CD14-positive monocyte (primary cell): ENCODE data around the gene IKZF4. TPM values are rescaled to one million over a fixed set of nuclear protein-coding genes. Genes with fewer than 3 reads are reported as not detected.

Experiments used
- DNase-seq, 3 donors: peaks; one replicate each; pipeline ENCODE4 v3.0.0-alpha.2; 2011 to 2022
- H2AFZ ChIP-seq: 2 replicates; pipeline ENCODE4 v1.6.0; 2012; ENCODE audit warnings: mild to moderate bottlenecking, low read depth, low read length, inconsistent platforms; ENCODE audit not compliant: insufficient read depth, poor library complexity, severe bottlenecking
- H3K27ac ChIP-seq, 2 donors: 1 replicate in 1 of 2; 2 replicates in 1 of 2; pipeline ENCODE4 v1.5.1; 2012 to 2013; ENCODE audit warnings: low read length in 2 of 2, control low read depth in 1 of 2, inconsistent platforms in 1 of 2, low read depth in 1 of 2, mild to moderate bottlenecking in 1 of 2
- H3K27me3 ChIP-seq, 2 donors: one replicate each; pipeline versions ENCODE4 v1.6.0 to v1.6.1; 2011 to 2013; ENCODE audit warnings: low read length in 2 of 2; ENCODE audit not compliant: control insufficient read depth in 2 of 2, insufficient read depth in 2 of 2
- H3K36me3 ChIP-seq, 2 donors: replicated peaks in 1 of 2; 1 replicate in 1 of 2; 2 replicates in 1 of 2; pipeline versions ENCODE4 v1.5.1 to v1.6.1; 2012 to 2013; ENCODE audit warnings: low read length in 2 of 2, control low read depth in 1 of 2, inconsistent platforms in 1 of 2, mild to moderate bottlenecking in 1 of 2; ENCODE audit not compliant: insufficient read depth in 2 of 2, control insufficient read depth in 1 of 2
- H3K4me1 ChIP-seq, 2 donors: 1 replicate in 1 of 2; 2 replicates in 1 of 2; pipeline versions ENCODE4 v1.5.1 to v1.6.1; 2012 to 2013; ENCODE audit warnings: low read length in 2 of 2, control low read depth in 1 of 2, inconsistent platforms in 1 of 2, mild to moderate bottlenecking in 1 of 2, moderate library complexity in 1 of 2; ENCODE audit not compliant: insufficient read depth in 2 of 2, control insufficient read depth in 1 of 2
- H3K4me2 ChIP-seq: replicated peaks from 2 replicates; pipeline ENCODE3; 2012; ENCODE audit warnings: low read length, moderate library complexity, mild to moderate bottlenecking; ENCODE audit not compliant: poor library complexity, severe bottlenecking; ENCODE audit errors: extremely low read depth
- H3K4me3 ChIP-seq, 3 experiments: fragments of 200-600 bp in 1 of 3; sonication (generic) in 1 of 3; replicated peaks in 1 of 3; 1 replicate in 2 of 3; 2 replicates in 1 of 3; pipeline ENCODE4 v1.5.1; 2011 to 2013; ENCODE audit warnings: low read length in 3 of 3, mild to moderate bottlenecking in 3 of 3, control low read depth in 2 of 3, low read depth in 2 of 3, inconsistent platforms in 1 of 3, moderate library complexity in 1 of 3
- H3K79me2 ChIP-seq: 2 replicates; pipeline ENCODE4 v1.6.0; 2012; ENCODE audit warnings: mild to moderate bottlenecking, control low read depth, inconsistent platforms, low read length, moderate library complexity; ENCODE audit not compliant: insufficient read depth
- H3K9ac ChIP-seq: 2 replicates; pipeline ENCODE4 v1.6.0; 2017; ENCODE audit warnings: low read length, mild to moderate bottlenecking; ENCODE audit not compliant: insufficient read depth, poor library complexity, severe bottlenecking
- H3K9me3 ChIP-seq, 2 donors: replicated peaks in 1 of 2; 1 replicate in 1 of 2; 2 replicates in 1 of 2; pipeline versions ENCODE4 v1.5.1 to v1.6.1; 2012 to 2013; ENCODE audit warnings: low read length in 2 of 2, control low read depth in 1 of 2; ENCODE audit not compliant: control insufficient read depth in 1 of 2, insufficient read depth in 1 of 2
- H4K20me1 ChIP-seq: 2 replicates; pipeline ENCODE4 v1.6.0; 2012; ENCODE audit warnings: mild to moderate bottlenecking, low read length, control low read depth, moderate library complexity; ENCODE audit not compliant: insufficient read depth
- H3K27ac Mint-ChIP-seq, 7 donors: one replicate each; pipeline ENCODE4 v1.8.0; 2020; ENCODE audit warnings: mild to moderate bottlenecking in 7 of 7, mixed read lengths in 7 of 7, moderate library complexity in 6 of 7, inconsistent platforms in 2 of 7
- H3K27me3 Mint-ChIP-seq, 3 donors: one replicate each; pipeline ENCODE4 v1.8.0; 2021 to 2022; ENCODE audit warnings: low read depth in 3 of 3, mild to moderate bottlenecking in 3 of 3, mixed read lengths in 3 of 3, moderate library complexity in 3 of 3, inconsistent platforms in 1 of 3
- H3K36me3 Mint-ChIP-seq, 2 donors: one replicate each; pipeline ENCODE4 v1.8.0; 2020; ENCODE audit warnings: mixed read lengths in 2 of 2, inconsistent platforms in 1 of 2, mild to moderate bottlenecking in 1 of 2
- H3K4me1 Mint-ChIP-seq: one replicate; pipeline ENCODE4 v1.8.0; 2020; ENCODE audit warnings: mild to moderate bottlenecking, mixed read lengths
- H3K4me3 Mint-ChIP-seq, 2 donors: one replicate each; pipeline ENCODE4 v1.8.0; 2020; ENCODE audit warnings: mild to moderate bottlenecking in 2 of 2, mixed read lengths in 2 of 2, moderate library complexity in 1 of 2
- H3K9me3 Mint-ChIP-seq, 7 donors: one replicate each; pipeline ENCODE4 v1.8.0; 2020 to 2022; ENCODE audit warnings: mixed read lengths in 7 of 7, mild to moderate bottlenecking in 6 of 7, moderate library complexity in 6 of 7, inconsistent platforms in 2 of 7
- WGBS: methylation state at CpG from one replicate; pipeline ENCODE4 v1.1.5; 2013; ENCODE audit warnings: missing lambda C conversion rate; ENCODE audit not compliant: insufficient coverage; 5-methylcytosine and 5-hydroxymethylcytosine counted together
- intact Hi-C, 2 donors: fragments of 100-400 bp; cut with micrococcal nuclease; formaldehyde crosslinking; loops; one replicate each; pipeline versions ENCODE4 v1.15.0 to v1.15.1; 2023
- polyA plus RNA-seq, 3 donors: library from polyadenylated mRNA; depleted of rRNA in 1 of 3; unstranded in 2 of 3; stranded (reverse) in 1 of 3; fragments of 300-500 nt in 2 of 3; fragments of >200 nt in 1 of 3; fragmentation: Illumina TruSeq in 2 of 3; gene quantifications; 1 replicate in 2 of 3; 2 replicates in 1 of 3; pipeline ENCODE4 v1.2.3, GENCODE V29; 2012 to 2021
- TF ChIP-seq, protein P1 (sequence below): fragments of 200-600 bp; IDR thresholded peaks from one replicate; pipeline ENCODE4 v1.8.0; 2022; ENCODE audit warnings: antibody characterized with exemption, mild to moderate bottlenecking

Gene IKZF4
- polyA plus RNA-seq, 3 donors: 0.09 to 4.9 (median 1.3) TPM

GRCh38 chr12:56061982-56062381 is 41.1 kb downstream of the IKZF4 start:
- no peak overlapping the region for H3K4me2 ChIP-seq
- intact Hi-C loops: no loop called here
- no peak overlapping the region for H3K4me3 ChIP-seq
- no peaks in the 10 kb centered on the region for H3K9me3 ChIP-seq
- no peak for DNase-seq
- TF ChIP-seq, protein P1, sequence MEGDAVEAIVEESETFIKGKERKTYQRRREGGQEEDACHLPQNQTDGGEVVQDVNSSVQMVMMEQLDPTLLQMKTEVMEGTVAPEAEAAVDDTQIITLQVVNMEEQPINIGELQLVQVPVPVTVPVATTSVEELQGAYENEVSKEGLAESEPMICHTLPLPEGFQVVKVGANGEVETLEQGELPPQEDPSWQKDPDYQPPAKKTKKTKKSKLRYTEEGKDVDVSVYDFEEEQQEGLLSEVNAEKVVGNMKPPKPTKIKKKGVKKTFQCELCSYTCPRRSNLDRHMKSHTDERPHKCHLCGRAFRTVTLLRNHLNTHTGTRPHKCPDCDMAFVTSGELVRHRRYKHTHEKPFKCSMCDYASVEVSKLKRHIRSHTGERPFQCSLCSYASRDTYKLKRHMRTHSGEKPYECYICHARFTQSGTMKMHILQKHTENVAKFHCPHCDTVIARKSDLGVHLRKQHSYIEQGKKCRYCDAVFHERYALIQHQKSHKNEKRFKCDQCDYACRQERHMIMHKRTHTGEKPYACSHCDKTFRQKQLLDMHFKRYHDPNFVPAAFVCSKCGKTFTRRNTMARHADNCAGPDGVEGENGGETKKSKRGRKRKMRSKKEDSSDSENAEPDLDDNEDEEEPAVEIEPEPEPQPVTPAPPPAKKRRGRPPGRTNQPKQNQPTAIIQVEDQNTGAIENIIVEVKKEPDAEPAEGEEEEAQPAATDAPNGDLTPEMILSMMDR: no peak
- 96% methylated on average over 4 of the region's 5 CpGs for WGBS
- H3K27me3 ChIP-seq: no peaks in the 10 kb centered on the region
- H3K4me1 Mint-ChIP-seq: no peaks in the 10 kb centered on the region
- H3K27ac Mint-ChIP-seq: no peak overlapping the region
- H3K36me3 ChIP-seq: no peaks in the 10 kb centered on the region
- H2AFZ ChIP-seq: no peak overlapping the region
- no peaks in the 10 kb centered on the region for H3K36me3 Mint-ChIP-seq
- H3K9me3 Mint-ChIP-seq: peaks cover 0 to 2% (median 0%) of the 10 kb centered on the region in 7 donors
- no peaks in the 10 kb centered on the region for H3K4me1 ChIP-seq
- no peak overlapping the region for H3K27ac ChIP-seq
- peaks cover 8 to 9% (median 9%) of the 10 kb centered on the region in 3 donors for H3K27me3 Mint-ChIP-seq
- no peaks in the 10 kb centered on the region for H4K20me1 ChIP-seq
- no peak overlapping the region for H3K9ac ChIP-seq
- H3K4me3 Mint-ChIP-seq: no peak overlapping the region
- H3K79me2 ChIP-seq: no peaks in the 10 kb centered on the region

GRCh38 chr12:56062996-56063395 is 42.2 kb downstream of the IKZF4 start:
- no peaks in the 10 kb centered on the region for H3K36me3 ChIP-seq
- Mint-ChIP-seq H3K27ac (no peak overlapping the region), H3K36me3 (no peaks in the 10 kb centered on the region), H3K9me3 (peaks cover 0 to 2% (median 0%) of the 10 kb centered on the region in 7 donors), H3K27me3 (peaks cover 8 to 12% (median 9%) of the 10 kb centered on the region in 3 donors), H3K4me1 (no peaks in the 10 kb centered on the region), H3K4me3 (no peak overlapping the region)
- no peak overlapping the region for H3K27ac ChIP-seq
- H3K4me3 ChIP-seq: no peak overlapping the region
- no peak overlapping the region for H3K4me2 ChIP-seq
- TF ChIP-seq, protein P1: no peak
- H2AFZ ChIP-seq: no peak overlapping the region
- intact Hi-C loops: no loop called here
- no peaks in the 10 kb centered on the region for H4K20me1 ChIP-seq
- H3K9ac ChIP-seq: no peak overlapping the region
- no peak for DNase-seq
- no peaks in the 10 kb centered on the region for H3K4me1 ChIP-seq
- no peaks in the 10 kb centered on the region for H3K9me3 ChIP-seq
- H3K27me3 ChIP-seq: no peaks in the 10 kb centered on the region
- no peaks in the 10 kb centered on the region for H3K79me2 ChIP-seq
